ENCODE results near the gene MXRA5.

GRCh38 chrX:3340016-3340415 is 6.4 kb downstream of the MXRA5 start:
- TF ChIP-seq CTCF (conservative IDR thresholded peaks at IDR 0.05) (no peak), ZFX (IDR thresholded peaks at IDR 0.05) (no peak)
